AG09319 (cell line): ENCODE data around the gene SHISAL1.

Experiments
- DNase-seq: peaks from one replicate; pipeline ENCODE4 v3.0.0-alpha.2; 2010; ENCODE audit warnings: low read depth; ENCODE audit errors: extremely low read depth
- TF ChIP-seq, protein P1 (sequence below): IDR thresholded peaks from 2 replicates; pipeline ENCODE4 v1.5.1; 2011; ENCODE audit warnings: low read depth, mild to moderate bottlenecking, inconsistent platforms, low read length, moderate library complexity

The SHISAL1 gene

DNA sequence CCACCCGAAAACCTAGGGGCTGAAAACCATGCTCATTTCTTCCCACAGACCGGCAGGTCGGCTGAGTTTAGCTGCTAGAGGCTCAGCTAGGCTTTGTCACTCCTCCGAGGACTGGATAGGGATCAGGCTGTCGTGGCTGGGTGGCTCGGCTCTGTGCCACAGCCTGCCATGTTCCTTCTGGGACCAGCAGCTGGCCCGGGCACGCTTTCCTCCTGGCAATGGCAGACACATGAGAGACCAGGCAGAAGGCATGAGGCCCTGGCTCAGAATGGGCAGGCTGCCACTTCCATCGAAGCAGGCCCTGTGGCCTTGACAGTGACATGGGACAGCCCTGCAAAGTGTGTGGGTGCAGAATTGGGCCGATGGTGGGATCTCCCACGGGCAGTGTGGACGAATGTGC lies 111.1 kb downstream of the SHISAL1 start:
- DNase-seq: no peak
- TF ChIP-seq, protein P1, sequence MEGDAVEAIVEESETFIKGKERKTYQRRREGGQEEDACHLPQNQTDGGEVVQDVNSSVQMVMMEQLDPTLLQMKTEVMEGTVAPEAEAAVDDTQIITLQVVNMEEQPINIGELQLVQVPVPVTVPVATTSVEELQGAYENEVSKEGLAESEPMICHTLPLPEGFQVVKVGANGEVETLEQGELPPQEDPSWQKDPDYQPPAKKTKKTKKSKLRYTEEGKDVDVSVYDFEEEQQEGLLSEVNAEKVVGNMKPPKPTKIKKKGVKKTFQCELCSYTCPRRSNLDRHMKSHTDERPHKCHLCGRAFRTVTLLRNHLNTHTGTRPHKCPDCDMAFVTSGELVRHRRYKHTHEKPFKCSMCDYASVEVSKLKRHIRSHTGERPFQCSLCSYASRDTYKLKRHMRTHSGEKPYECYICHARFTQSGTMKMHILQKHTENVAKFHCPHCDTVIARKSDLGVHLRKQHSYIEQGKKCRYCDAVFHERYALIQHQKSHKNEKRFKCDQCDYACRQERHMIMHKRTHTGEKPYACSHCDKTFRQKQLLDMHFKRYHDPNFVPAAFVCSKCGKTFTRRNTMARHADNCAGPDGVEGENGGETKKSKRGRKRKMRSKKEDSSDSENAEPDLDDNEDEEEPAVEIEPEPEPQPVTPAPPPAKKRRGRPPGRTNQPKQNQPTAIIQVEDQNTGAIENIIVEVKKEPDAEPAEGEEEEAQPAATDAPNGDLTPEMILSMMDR: no peak

DNA sequence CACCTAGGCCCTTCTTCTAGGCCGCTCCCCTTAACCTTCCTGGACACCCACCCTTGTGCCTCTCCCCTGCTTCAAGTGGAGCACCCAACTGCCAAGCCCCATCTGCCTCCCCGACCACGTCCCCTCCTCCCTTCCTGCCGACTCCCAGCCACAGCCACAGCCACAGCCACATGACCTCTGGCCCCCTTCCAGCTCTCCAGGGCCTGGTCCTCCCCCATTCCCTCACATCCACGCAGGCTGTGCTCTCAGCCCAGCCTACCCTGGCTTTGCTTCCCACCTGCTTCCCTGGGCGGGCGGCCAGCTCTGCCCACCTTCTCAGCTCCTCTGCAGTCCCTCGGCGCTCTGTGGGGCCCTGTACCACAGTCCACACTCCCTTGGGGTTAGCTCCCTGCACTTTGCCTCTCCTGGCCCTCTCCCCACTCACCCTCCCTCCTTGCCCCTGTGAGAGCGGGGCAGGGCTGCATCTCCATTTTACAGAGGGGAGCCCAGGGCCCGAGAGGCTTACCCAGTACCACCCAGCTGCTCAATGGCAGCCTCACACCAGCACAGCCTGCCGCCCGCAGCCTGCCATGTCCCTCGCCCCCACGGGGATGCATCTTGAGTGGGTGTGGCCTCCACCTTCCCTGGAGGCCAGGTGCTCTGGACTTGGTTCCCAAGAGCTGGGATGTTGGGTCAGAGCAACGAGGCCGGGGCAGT lies 111.7 kb downstream of the SHISAL1 start:
- DNase-seq: no peak
- TF ChIP-seq, protein P1: no peak

DNA sequence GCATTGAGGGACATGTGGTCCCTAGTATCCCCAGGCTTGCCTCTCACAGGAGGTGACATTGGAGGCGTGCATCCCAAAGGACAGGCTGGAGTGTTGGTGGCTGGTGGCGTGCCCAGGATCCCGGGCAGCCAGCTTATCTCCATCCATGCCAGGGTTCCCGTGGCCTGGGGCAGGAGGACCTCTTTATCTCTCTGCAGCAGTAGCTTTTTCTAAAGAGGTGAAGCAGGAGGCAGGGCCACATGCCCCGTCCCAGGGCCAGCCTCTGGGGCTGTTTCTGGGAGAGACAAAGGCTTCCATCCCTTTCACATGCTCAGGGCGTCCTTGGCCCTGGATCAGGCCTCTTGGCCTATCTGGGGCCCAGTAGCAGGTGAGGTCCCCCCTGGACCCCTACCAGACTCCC lies 112.3 kb downstream of the SHISAL1 start:
- TF ChIP-seq, protein P1: no peak
- DNase-seq: no peak

DNA sequence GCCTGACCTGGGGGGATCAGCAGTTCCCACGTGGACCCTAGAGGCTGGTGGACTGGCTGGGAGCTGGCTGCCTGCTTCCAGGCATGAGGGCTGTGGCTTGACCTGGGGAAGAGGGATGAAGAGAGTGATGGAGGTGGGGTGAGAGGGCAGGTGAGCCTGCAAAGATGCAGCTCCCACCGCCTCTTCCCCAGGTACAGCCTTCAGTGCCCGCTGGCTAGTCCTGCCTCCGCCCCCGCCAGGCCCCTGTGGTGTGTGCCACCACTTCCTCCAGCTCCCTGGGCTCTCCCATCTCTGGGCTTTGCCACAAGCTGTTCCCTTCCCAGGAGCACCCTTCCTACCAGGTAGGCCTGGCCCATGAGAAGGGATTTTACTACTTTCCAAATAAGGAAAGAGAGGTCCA lies 112.9 kb downstream of the SHISAL1 start:
- TF ChIP-seq, protein P1: no peak
- no peak for DNase-seq

DNA sequence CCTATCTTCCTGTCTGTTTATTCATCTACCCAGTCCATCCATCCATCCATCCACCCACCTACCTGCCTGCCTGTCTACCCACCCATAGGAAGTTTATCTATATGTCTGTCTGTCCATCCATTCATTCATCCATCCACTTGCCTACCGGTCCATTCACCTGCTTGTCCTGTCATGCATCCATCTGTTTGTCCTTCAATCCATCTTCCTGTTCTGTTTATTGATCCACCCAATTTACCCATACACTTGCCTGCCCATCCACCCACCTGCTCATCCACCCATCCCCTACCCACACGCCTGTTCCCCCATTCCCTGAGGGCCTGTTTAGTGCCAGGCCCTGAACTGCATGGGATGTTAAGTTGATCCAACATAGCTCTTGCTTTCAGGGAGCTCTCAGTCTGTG lies 113.6 kb downstream of the SHISAL1 start:
- TF ChIP-seq, protein P1: no peak
- no peak for DNase-seq

DNA sequence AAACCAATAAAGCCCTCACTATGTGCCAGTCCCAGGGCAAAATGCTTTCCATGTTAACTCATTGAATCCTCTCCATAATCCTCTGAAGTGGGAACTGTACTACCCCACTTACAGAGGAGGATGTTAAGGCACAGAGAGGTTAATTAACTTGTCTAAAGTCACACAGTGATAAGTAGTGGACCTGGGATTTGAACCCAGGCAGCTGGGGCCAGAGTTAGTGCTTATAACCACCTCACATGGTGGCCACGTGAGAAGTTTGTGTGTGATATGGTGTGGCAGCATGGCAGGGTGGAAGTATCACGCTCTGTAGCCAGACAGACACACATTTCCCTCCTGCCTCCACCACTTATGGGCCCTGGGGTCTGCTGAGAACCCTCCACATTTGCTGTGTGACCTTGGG lies 115.5 kb downstream of the SHISAL1 start:
- TF ChIP-seq, protein P1: no peak
- no peak for DNase-seq

DNA sequence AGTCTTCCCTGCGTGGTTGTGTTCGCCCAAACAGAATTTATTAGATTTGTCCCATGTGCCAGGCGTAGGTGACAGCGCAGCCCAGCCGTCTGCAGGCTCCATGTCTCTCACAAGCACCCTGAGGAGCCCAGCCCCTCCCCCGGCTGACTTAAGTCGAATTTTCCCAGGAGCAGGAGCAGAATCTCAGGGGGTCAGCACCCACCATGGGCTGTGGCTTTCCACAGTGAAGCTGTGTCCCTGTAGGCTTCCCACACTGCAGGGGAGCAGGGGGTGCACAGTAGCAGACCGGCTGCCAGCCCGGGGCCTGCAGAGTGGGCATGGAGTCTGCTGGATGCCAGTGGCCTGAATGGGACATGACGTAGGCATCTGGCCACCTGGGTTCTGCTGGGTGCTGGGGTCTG lies 116.0 kb downstream of the SHISAL1 start:
- TF ChIP-seq, protein P1: no peak
- DNase-seq: no peak
